Activated T-helper 1 cell treated with anti-CD3 and anti-CD28 coated beads, Interleukin-12 subunit alpha, Interleukin-12 subunit beta, Interleukin-2, Interleukin-4 antibody, amounts not matched to agents 30 ng/mL and 10 ng/mL and 1 ng/mL, durations not matched to agents 14 hours and 24 hours and 36 hours (primary cell): ENCODE results near the gene FITM2. TPM values are rescaled to one million over a fixed set of nuclear protein-coding genes. Genes with fewer than 3 reads are reported as not detected.

ENCODE experiments used
- DNase-seq: peaks from one replicate; pipeline ENCODE4 v3.0.0; 2021; ENCODE audit warnings: low spot score
- H3K27ac Mint-ChIP-seq: one replicate; pipeline ENCODE4 v1.8.0; 2021; ENCODE audit warnings: mild to moderate bottlenecking, mixed read lengths
- H3K27me3 Mint-ChIP-seq: one replicate; pipeline ENCODE4 v1.8.0; 2022; ENCODE audit warnings: mild to moderate bottlenecking, moderate library complexity, mixed read lengths; ENCODE audit not compliant: insufficient read depth
- H3K36me3 Mint-ChIP-seq: one replicate; pipeline ENCODE4 v1.8.0; 2021; ENCODE audit warnings: low read depth, mixed read lengths
- H3K4me1 Mint-ChIP-seq: one replicate; pipeline ENCODE4 v1.8.0; 2021; ENCODE audit warnings: low read depth, mixed read lengths
- H3K4me3 Mint-ChIP-seq: one replicate; pipeline ENCODE4 v1.8.0; 2021; ENCODE audit warnings: mild to moderate bottlenecking, moderate library complexity, mixed read lengths
- H3K9me3 Mint-ChIP-seq: one replicate; pipeline ENCODE4 v1.8.0; 2021; ENCODE audit warnings: mixed read lengths
- intact Hi-C: fragments of 100-400 bp; cut with micrococcal nuclease; formaldehyde crosslinking; loops from one replicate; pipeline ENCODE4 v1.15.1; 2024
- total RNA-seq: library from RNA; stranded (reverse); gene quantifications from 2 replicates; pipeline ENCODE4 v1.2.3, GENCODE V29; 2022

Gene FITM2
- total RNA-seq, 1 donor from 2014 or later = 2.2 TPM

DNA sequence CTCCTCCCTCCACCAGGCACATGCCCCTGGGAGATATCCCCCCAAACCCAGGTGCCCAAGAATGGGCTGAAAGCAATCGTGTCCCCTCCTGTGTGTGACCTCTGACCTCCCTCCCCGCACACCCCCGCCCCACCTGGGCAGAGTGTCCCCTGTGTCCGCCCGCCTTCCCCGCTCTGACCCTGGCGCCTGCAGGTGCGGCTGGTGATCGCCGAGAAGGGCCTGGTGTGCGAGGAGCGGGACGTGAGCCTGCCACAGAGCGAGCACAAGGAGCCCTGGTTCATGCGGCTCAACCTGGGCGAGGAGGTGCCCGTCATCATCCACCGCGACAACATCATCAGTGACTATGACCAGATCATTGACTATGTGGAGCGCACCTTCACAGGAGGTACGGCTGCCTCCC lies 54.0 kb downstream of the FITM2 start:
- DNase-seq = no peak
- Mint-ChIP-seq H3K9me3 (no peaks in the 10 kb centered on the region), H3K36me3 (no peaks in the 10 kb centered on the region), H3K27me3 (peaks cover 2% of the 10 kb centered on the region), H3K4me3 (no peak overlapping the region), H3K27ac (no peak overlapping the region), H3K4me1 (no peaks in the 10 kb centered on the region)
- intact Hi-C loops = no loop called here

DNA sequence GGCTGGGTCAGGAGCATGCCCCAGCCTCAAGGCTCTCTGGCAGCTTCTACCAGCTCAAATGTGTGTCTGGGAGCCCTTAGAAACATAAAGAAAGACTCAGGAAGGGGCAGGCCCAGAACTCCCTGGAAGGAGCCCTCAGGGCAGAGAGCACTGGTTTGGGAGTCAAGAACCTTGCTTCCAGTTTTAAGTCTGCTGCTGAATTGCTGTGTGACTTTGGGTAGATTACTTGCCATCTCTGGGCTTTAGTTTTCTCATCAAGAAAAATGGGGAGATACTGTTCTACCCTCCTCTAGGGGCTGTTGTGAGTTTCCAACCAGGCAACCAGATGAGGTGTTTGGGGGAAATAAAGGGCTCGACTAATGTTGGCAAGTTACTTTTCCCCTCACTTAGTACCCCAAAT lies 55.1 kb downstream of the FITM2 start:
- Mint-ChIP-seq H3K4me1 (no peaks in the 10 kb centered on the region), H3K36me3 (no peaks in the 10 kb centered on the region), H3K9me3 (no peaks in the 10 kb centered on the region), H3K27ac (no peak overlapping the region), H3K27me3 (no peaks in the 10 kb centered on the region), H3K4me3 (no peak overlapping the region)
- intact Hi-C loops = no loop called here
- DNase-seq = no peak

DNA sequence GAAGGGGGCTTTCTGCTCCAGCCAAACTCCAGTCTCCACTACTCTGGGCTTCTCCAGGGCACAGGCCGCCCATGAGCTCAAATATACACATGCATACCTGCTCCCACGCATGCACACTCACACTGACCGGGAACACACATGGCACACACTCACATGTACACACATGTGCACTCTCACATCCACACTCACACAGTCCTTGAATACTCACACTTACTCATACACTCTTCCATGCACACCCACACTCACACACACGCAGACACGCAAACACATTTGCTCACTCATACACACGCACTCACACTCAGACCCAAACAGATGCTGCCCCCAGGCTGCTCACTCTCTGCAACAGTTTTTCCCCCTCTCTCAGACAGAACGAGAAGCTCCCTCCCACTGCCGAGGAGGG lies 56.9 kb downstream of the FITM2 start:
- DNase-seq = no peak
- Mint-ChIP-seq H3K27me3 (peaks cover under 1% of the 10 kb centered on the region), H3K9me3 (no peaks in the 10 kb centered on the region), H3K27ac (no peak overlapping the region), H3K4me1 (no peaks in the 10 kb centered on the region), H3K36me3 (no peaks in the 10 kb centered on the region), H3K4me3 (no peak overlapping the region)
- intact Hi-C loops = no loop called here

DNA sequence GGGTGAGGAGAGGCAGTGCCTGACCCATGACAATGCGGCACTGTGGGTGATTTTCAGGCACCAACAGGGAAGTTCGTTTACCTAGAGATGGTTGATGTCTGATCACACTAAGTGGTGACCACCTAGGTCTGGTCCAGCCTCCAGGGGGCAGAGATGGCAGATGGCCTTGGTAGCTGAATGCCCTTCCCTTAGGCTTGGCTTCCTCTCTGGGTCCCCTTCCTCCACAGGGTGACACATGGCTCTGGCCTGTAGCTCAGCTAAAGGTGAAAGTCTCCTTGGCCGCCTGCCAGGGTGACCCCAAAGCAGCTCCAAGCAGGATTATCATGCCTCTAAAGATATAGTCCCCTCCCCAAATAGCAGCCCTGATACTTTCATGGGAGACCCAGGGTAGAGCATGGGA lies 57.5 kb downstream of the FITM2 start:
- H3K4me1 Mint-ChIP-seq = no peaks in the 10 kb centered on the region
- no peak overlapping the region for H3K4me3 Mint-ChIP-seq
- no peak for DNase-seq
- intact Hi-C loops = no loop called here
- H3K27ac Mint-ChIP-seq = no peak overlapping the region
- H3K27me3 Mint-ChIP-seq = peaks cover 6% of the 10 kb centered on the region
- H3K9me3 Mint-ChIP-seq = no peaks in the 10 kb centered on the region
- H3K36me3 Mint-ChIP-seq = no peaks in the 10 kb centered on the region

Other genes starting within 250 kb of the FITM2 start
- not detected in 2 replicates for gene JPH2, start 124.0 kb downstream of the FITM2 start, total RNA-seq
- 22.0 and 23.4 TPM in 2 replicates for gene OSER1, start 100.4 kb downstream of the FITM2 start, total RNA-seq
- 0.08 TPM in 1 of 2 replicates, not detected in the other for gene GDAP1L1, start 63.9 kb downstream of the FITM2 start, total RNA-seq
- gene R3HDML, start 25.8 kb upstream of the FITM2 start, total RNA-seq = not detected in 2 replicates
- not detected in 2 replicates for gene HNF4A, start 44.5 kb upstream of the FITM2 start, total RNA-seq
- gene TTPAL, start 164.7 kb upstream of the FITM2 start, total RNA-seq = 22.9 and 24.7 TPM in 2 replicates
- 51.3 and 54.6 TPM in 2 replicates for gene SERINC3, start 210.9 kb upstream of the FITM2 start, total RNA-seq